GM12878 (cell line): Measurements from ENCODE around the gene ZIK1. TPM values are rescaled to one million over a fixed set of nuclear protein-coding genes. Genes with fewer than 3 reads are reported as not detected.

Experiments used
- ATAC-seq: fragments of 200-7000 bp; cut with Tn5 transposase; 3 replicates; pipeline ENCODE4 v1.9.1; 2020; ENCODE audit warnings: mild to moderate bottlenecking, moderate library complexity
- BruUV-seq: library from RNA; stranded (reverse); fragments of 400-500 nt; replicated peaks from 2 replicates; lab custom pipeline; 2021; lab: Mats Ljungman, UMichigan
- CTCF ChIA-PET: fragments of 300-600 bp; sonication (Branson Sonifier 250); formaldehyde crosslinking; extraction: SDS; loops from one replicate; lab custom pipeline; 2021; ENCODE audit warnings: inconsistent platforms; lab: Yijun Ruan, JAX
- POLR2A ChIA-PET: fragments of 350-600 bp; formaldehyde crosslinking; extraction: SDS; loops from one replicate; lab custom pipeline; 2021; ENCODE audit warnings: inconsistent platforms; lab: Charles Lee
- RAD21 ChIA-PET: fragments of 300-600 bp; sonication (Branson Sonifier 250); formaldehyde crosslinking; loops from one replicate; lab custom pipeline; 2023; ENCODE audit warnings: antibody characterized with exemption; ENCODE audit not compliant: unreplicated experiment; lab: Charles Lee
- SMC1A ChIA-PET: fragments of 300-600 bp; sonication (Branson Sonifier 250); formaldehyde crosslinking; loops from one replicate; lab custom pipeline; 2023; ENCODE audit not compliant: unreplicated experiment, uncharacterized antibody; lab: Charles Lee
- DNase-seq: peaks from one replicate; pipeline ENCODE4 v3.0.0-alpha.2; 2011; ENCODE audit warnings: low read depth, low spot score
- FAIRE-seq: peaks from 3 replicates; lab custom pipeline; 2011; peaks lifted over from hg19 to GRCh38; lab: Jason Lieb, UNC
- H2AFZ ChIP-seq: 2 replicates; pipeline ENCODE4 v1.6.0; 2011; ENCODE audit warnings: low read depth, low read length, control low read depth; ENCODE audit not compliant: control insufficient read depth
- H3K27ac ChIP-seq: 2 replicates; pipeline ENCODE4 v1.5.1; 2011; ENCODE audit warnings: control low read depth; ENCODE audit not compliant: control insufficient read depth, insufficient read depth
- H3K27me3 ChIP-seq, 2 experiments: replicated peaks in 1 of 2; 2 replicates each; pipeline versions ENCODE4 v1.6.0 to v1.6.1; 2011; ENCODE audit warnings: low read length in 1 of 2; ENCODE audit not compliant: control insufficient read depth in 2 of 2, insufficient read depth in 2 of 2
- H3K36me3 ChIP-seq, 2 experiments: 2 replicates each; pipeline ENCODE4 v1.5.1; 2011; ENCODE audit warnings: low read length in 1 of 2; ENCODE audit not compliant: control insufficient read depth in 2 of 2, insufficient read depth in 2 of 2
- H3K4me1 ChIP-seq: 2 replicates; pipeline ENCODE4 v1.6.1; 2011; ENCODE audit warnings: mild to moderate bottlenecking, low read length, moderate library complexity, mixed read lengths; ENCODE audit not compliant: control insufficient read depth, insufficient read depth
- H3K4me2 ChIP-seq: 2 replicates; pipeline ENCODE4 v1.6.0; 2011; ENCODE audit warnings: control low read depth; ENCODE audit not compliant: control insufficient read depth, insufficient read depth
- H3K4me3 ChIP-seq: fragments of 200-600 bp; sonication (generic); 2 replicates; pipeline ENCODE4 v1.5.1; 2016
- H3K79me2 ChIP-seq: 2 replicates; pipeline ENCODE4 v1.6.0; 2011; ENCODE audit warnings: low read length; ENCODE audit not compliant: control insufficient read depth, insufficient read depth
- H3K9ac ChIP-seq: 2 replicates; pipeline ENCODE4 v1.8.0; 2011; ENCODE audit warnings: low read length, control low read depth, mixed read lengths; ENCODE audit not compliant: control insufficient read depth, insufficient read depth
- H3K9me3 ChIP-seq: replicated peaks from 3 replicates; pipeline ENCODE4 v1.5.1; 2011; ENCODE audit warnings: mild to moderate bottlenecking, low read length; ENCODE audit not compliant: control insufficient read depth, insufficient read depth
- H4K20me1 ChIP-seq: 2 replicates; pipeline ENCODE4 v1.6.0; 2011; ENCODE audit not compliant: control insufficient read depth, insufficient read depth
- CBX5 ChIP-seq: sonication (generic); IDR thresholded peaks from 2 replicates; pipeline ENCODE4 v1.6.1; 2016; ENCODE audit warnings: low read depth, moderate library complexity, mild to moderate bottlenecking, inconsistent platforms
- RELB ChIP-seq: fragments of 450-650 bp; IDR thresholded peaks from 2 replicates; pipeline ENCODE4 v1.6.1; 2017; ENCODE audit warnings: low read depth, mild to moderate bottlenecking, moderate library complexity
- SKIL ChIP-seq: fragments of 450-650 bp; IDR thresholded peaks from 2 replicates; pipeline ENCODE4 v1.6.1; 2017; ENCODE audit warnings: mild to moderate bottlenecking, low read depth, inconsistent platforms; ENCODE audit not compliant: poor library complexity, severe bottlenecking
- SMARCA5 ChIP-seq: fragments of 450-650 bp; IDR thresholded peaks from 2 replicates; pipeline ENCODE4 v1.6.1; 2017; ENCODE audit warnings: mild to moderate bottlenecking
- WGBS: methylation state at CpG from one replicate; pipeline ENCODE4 v1.1.6; 2016; ENCODE audit warnings: low lambda C conversion rate; ENCODE audit not compliant: insufficient replicate concordance, insufficient coverage; ENCODE audit errors: missing lambda C conversion rate; 5-methylcytosine and 5-hydroxymethylcytosine counted together
- in situ Hi-C: fragments of 300-500 bp; cut with MboI; formaldehyde crosslinking; loops from 9 replicates; pipeline ENCODE4 v1.14.3; 2018; ENCODE audit warnings: mixed read lengths
- intact Hi-C: fragments of 100-400 bp; cut with micrococcal nuclease; formaldehyde crosslinking; loops from one replicate; pipeline ENCODE4 v1.14.2; 2022; ENCODE audit not compliant: unreplicated experiment
- polyA plus RNA-seq, 11 experiments: library from polyadenylated mRNA; depleted of rRNA in 4 of 11; unstranded in 6 of 11; stranded (reverse) in 5 of 11; fragments of >200 nt; fragmentation: Nextera tagmentation in 4 of 11; fragmentation: Illumina TruSeq in 1 of 11; extraction: Ambion mirVana in 4 of 11; extraction: Trizol in 1 of 11; gene quantifications; 1 replicate in 1 of 11; 2 replicates in 10 of 11; pipeline versions ENCODE4 v1.2.1 to v1.2.3, GENCODE V29; 2011 to 2016; ENCODE audit warnings: inconsistent platforms in 2 of 11, missing spikeins in 2 of 11, low read depth in 1 of 11
- total RNA-seq, 4 experiments: library from RNA; depleted of rRNA in 3 of 4; stranded (reverse); fragments of >200 nt in 3 of 4; fragmentation: Illumina TruSeq in 1 of 4; extraction: Trizol in 1 of 4; gene quantifications; 2 replicates each; pipeline versions ENCODE4 v1.2.1 to v1.2.3, GENCODE V29; 2013 to 2021
- TF ChIP-seq, protein P1 (sequence below): IDR thresholded peaks from 2 replicates; pipeline ENCODE4 v1.6.1; 2011; ENCODE audit warnings: borderline replicate concordance, low read depth, mild to moderate bottlenecking, moderate library complexity, mixed read lengths, low read length; ENCODE audit not compliant: insufficient read depth; ENCODE audit errors: extremely low read length

ZIK1 gene
- total and polyA plus RNA-seq, 10 of the 15 experiments (the other 5 are each of a cell fraction or from before 2014, with no cell fraction given): 0.45 to 4.7 (median 2.7) TPM

GRCh38 chr19:57633832-57634131, 49.8 kb downstream of the ZIK1 start:
- Histone ChIP-seq H3K27me3 (no peaks in the 10 kb centered on the region), H2AFZ (peak overlapping the region; percentile 88), H3K9me3 (peaks cover 11% of the 10 kb centered on the region), H3K79me2 (no peaks in the 10 kb centered on the region; the same call in 1 of the 2 replicates), H3K4me1 (no peaks in the 10 kb centered on the region; the same call in 1 of the 2 replicates), H3K36me3 (no peaks in the 10 kb centered on the region; a peak in 1 of 4 replicates), H4K20me1 (no peaks in the 10 kb centered on the region), H3K4me2 (peak overlapping the region; percentile 91), H3K9ac (peak overlapping the region; percentile 81; the same call in 1 of the 2 replicates), H3K27ac (no peak overlapping the region; the same call in 1 of the 2 replicates), H3K4me3 (peak overlapping the region; percentile 92)
- TF ChIP-seq SMARCA5 (no peak), RELB (no peak)
- DNase-seq: no peak
- no TSS peak for BruUV-seq
- ChIA-PET SMC1A (interaction anchor here (0.8 kb wide), 1 partner anchor 10 kb away, joined by 3 read pairs; no protein-coding TSS in a partner anchor), RAD21 (interaction anchor here (1.7 kb wide), 1 partner anchor 48 kb away, joined by 4 read pairs; the partner anchor contains the start of gene ZNF551), POLR2A (interaction anchor here (0.6 to 1.4 kb wide), 2 partner anchors 20 to 109 kb away, joined by 3 to 4 read pairs; partner anchors contain the start of gene ZNF134), CTCF (interaction anchor here (0.8 to 1.5 kb wide), 4 partner anchors 20 to 281 kb away, joined by 3 to 4 read pairs (median 4); partner anchors contain the start of genes ZNF134 and ZNF551)
- intact Hi-C loops (loop anchor here (2.0 kb wide), 1 partner anchor 55 kb away; the partner anchor contains the start of gene ZNF416), in situ Hi-C loops (no loop called here)
- ATAC-seq: no peak
- FAIRE-seq: no peak
- 90% methylated on average over 6 of the region's 6 CpGs for WGBS

DNA sequence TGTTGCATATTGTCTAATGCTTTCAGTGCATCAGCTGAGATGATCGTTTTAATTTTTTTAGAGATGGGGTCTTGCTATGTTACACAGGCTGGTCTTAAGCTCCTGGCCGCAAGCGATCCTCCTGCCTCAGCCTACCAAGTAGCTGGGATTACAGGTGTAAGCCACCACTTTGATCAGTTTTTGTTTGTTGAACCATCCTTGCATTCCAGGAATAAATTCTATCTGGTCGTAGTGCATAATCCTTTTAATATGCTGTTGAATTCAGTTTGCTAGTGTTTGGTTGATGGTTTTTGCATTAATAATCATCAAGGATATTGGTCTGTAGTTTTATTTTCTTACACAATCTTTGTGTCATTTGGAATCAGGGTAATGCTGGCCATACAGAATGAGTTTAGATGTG, 53.4 kb downstream of the ZIK1 start:
- Histone ChIP-seq H4K20me1 (no peaks in the 10 kb centered on the region), H3K9ac (no peak overlapping the region), H3K36me3 (peaks cover 9 to 17% of the 10 kb centered on the region in 2 experiments), H3K9me3 (peaks cover 36% of the 10 kb centered on the region), H2AFZ (no peak overlapping the region), H3K27ac (no peak overlapping the region), H3K4me3 (no peak overlapping the region), H3K27me3 (no peaks in the 10 kb centered on the region), H3K4me2 (no peak overlapping the region), H3K79me2 (no peaks in the 10 kb centered on the region; the same call in 1 of the 2 replicates), H3K4me1 (no peaks in the 10 kb centered on the region; the same call in 1 of the 2 replicates)
- CTCF ChIA-PET: no interaction called here
- TF ChIP-seq CBX5 (0 out of 2 replicates have a peak, but pooled peaks have one; percentile 47), SKIL (no peak)
- TF ChIP-seq, protein P1, sequence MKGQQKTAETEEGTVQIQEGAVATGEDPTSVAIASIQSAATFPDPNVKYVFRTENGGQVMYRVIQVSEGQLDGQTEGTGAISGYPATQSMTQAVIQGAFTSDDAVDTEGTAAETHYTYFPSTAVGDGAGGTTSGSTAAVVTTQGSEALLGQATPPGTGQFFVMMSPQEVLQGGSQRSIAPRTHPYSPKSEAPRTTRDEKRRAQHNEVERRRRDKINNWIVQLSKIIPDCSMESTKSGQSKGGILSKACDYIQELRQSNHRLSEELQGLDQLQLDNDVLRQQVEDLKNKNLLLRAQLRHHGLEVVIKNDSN: no peak
- intact Hi-C loops: no loop called here
- FAIRE-seq (no peak), ATAC-seq (no peak), DNase-seq (no peak)
- POLR2A ChIA-PET: no interaction called here
- RAD21 ChIA-PET: interaction anchor here (0.7 kb wide), 1 partner anchor 935 kb away, joined by 3 read pairs; no protein-coding TSS in a partner anchor
- SMC1A ChIA-PET: no interaction called here
- 93% methylated on average over 4 of the region's 4 CpGs for WGBS
- in situ Hi-C loops: no loop called here
- BruUV-seq: no TSS peak
